CD4-positive, alpha-beta T cell treated with Interferon alpha-2 for 1 hour (primary cell): ENCODE measurements around the gene PCSK9.
"Not testable (repeated sequence)": the region's sequence is repeated elsewhere in the genome, so short reads cannot be mapped to it uniquely, and the experiment has no call there.

ENCODE experiments used
- DNase-seq, 2 donors: peaks; one replicate each; pipeline ENCODE4 v3.0.0-alpha.2; 2020 to 2022

The PCSK9 gene

GRCh38 chr1:55010194-55010886, 29.0 kb upstream of the PCSK9 start:
- DNase-seq = no peak

- DNase-seq = no peak
These were observed 28.5 kb upstream of the PCSK9 start for GRCh38 chr1:55010887-55011217.

DNA sequence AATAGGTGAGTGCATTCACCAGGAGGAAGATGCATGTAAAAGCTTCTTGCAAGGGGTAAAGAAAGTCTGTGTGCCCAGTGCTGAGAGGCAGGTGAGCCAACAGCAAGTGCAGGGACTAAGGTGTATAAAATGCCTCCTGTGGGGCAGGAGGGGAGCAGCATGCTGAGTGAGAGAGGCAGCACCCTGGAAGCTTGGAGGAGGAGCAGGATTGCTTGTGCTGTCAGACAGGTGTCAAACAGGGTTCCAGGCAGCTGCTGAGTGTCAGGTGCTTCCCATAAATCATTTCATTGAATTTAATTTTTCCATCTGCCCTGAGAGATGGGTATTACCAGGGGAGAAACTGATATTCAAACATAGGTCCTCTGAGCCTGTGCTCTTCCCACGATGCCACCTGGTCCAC, 26.7 kb upstream of the PCSK9 start:
- DNase-seq = no peak

DNA sequence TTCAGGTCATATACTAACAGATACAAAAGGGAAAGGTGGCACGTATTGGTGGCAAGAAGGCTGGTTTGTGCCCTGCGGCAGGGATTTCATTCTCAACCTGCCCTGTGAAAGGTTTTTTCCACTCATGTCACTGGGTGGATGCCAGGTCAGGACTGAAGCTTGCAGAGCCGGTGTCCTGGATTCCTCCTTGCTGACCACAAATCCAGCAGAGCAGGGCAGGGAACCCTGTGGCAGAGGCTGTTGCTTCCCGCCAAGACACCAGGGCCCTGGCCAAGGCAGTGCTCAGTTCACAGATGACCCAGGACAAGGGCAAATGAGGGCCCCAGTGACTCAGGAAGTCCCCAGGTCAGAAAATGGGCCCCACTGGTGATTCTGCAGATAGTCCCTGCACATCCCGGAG, 24.2 kb upstream of the PCSK9 start:
- DNase-seq = no peak

- DNase-seq = no peak
These were observed 23.4 kb upstream of the PCSK9 start for GRCh38 chr1:55015731-55016620.

GRCh38 chr1:55018395-55018794, 21.0 kb upstream of the PCSK9 start:
- DNase-seq = no peak

DNA sequence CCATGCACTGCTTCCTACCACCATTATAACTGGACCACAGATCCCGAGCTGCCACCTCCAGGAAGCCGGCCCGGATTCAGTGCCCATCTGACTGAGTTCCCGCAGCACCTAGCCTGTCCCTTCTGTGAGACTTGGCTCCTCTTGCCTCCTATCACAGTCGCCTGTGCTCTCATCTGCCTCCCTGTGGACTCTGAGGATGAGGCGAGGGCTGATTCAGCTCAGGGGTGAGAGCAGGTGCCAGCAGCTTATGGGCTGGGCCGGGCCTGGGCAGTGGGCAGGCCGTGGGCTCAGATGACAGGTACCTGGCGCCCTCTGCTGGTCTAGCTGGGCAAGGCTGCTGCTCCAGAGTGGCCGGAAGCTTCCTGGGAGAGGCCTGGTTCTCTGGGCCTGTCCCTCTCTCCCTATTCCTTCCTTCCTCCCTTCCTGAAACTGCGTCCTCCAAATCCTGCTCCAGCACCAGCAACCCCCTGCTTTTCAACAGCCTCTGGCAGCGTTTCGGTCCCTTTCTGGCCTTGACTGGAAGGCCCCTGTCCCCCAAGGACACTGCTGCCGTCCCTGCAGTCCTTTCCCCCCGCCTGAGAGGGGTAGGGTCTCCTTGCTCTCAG, 17.3 kb upstream of the PCSK9 start:
- DNase-seq = peak; percentile 58 to 60

DNA sequence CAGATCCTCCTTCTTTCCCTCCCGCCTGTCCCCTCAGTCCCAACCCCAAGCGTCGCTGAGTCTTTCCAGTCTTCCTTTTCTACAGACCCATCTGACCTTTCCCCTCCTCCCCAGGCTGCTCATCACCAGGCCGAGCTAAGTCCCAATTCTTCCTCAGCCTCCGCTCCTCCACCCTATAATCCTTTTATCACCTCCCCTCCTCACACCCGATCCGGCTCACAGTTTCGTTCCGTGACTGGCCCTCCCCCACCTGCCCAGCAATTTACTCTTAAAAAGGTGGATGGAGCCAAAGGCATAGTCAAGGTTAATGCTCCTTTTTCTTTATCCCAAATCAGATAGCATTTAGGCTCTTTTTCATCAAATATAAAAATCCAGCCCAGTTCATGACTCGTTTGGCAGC, 15.2 kb upstream of the PCSK9 start:
- DNase-seq = not testable (repeated sequence)

DNA sequence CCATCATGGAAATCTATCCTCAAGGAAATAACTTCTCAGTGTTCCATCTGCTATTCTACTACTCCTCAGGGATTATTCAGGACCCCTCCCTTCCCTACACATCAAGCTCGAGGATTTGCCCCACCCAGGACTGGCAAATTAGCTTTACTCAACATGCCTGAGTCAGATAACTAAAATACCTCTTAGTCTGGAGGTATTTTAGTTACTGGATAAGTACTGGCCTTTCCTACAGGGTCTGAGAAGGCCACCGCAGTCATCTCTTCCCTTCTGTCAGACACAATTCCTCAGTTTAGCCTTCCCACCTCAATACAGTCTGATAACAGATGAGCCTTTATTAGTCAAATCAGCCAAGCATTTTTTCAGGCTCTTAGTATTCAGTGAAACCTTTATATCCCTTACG, 12.7 kb upstream of the PCSK9 start:
- not testable (repeated sequence) for DNase-seq

- DNase-seq = not testable (repeated sequence)
These were observed 8.2 kb upstream of the PCSK9 start for GRCh38 chr1:55031098-55031497.

GRCh38 chr1:55033265-55033614, 6.1 kb upstream of the PCSK9 start:
- no peak for DNase-seq

GRCh38 chr1:55034476-55035133, 4.7 kb upstream of the PCSK9 start:
- DNase-seq = no peak

- DNase-seq = no peak
These were observed 3.4 kb upstream of the PCSK9 start for GRCh38 chr1:55035904-55036303.

GRCh38 chr1:55037733-55038551, 1.4 kb upstream of the PCSK9 start:
- DNase-seq = no peak

DNA sequence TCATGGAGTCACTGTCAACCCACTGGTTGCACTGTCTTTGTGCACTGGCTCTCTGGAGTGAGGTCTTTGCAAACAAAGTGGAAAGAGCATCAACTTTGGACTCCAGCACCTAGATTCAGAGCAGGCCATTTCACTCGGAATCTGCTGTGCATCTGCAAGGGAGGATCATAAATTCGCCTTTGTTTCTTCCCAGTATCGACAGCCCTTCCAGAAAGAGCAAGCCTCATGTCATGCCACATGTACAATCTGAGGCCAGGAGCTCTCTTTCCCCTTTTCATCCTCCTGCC, 853 bp upstream of the PCSK9 start:
- DNase-seq = no peak

- DNase-seq = no peak
These were observed 390 bp upstream of the PCSK9 start for GRCh38 chr1:55038974-55039341.

GRCh38 chr1:55040083-55040932, 960 bp downstream of the PCSK9 start:
- no peak for DNase-seq

DNA sequence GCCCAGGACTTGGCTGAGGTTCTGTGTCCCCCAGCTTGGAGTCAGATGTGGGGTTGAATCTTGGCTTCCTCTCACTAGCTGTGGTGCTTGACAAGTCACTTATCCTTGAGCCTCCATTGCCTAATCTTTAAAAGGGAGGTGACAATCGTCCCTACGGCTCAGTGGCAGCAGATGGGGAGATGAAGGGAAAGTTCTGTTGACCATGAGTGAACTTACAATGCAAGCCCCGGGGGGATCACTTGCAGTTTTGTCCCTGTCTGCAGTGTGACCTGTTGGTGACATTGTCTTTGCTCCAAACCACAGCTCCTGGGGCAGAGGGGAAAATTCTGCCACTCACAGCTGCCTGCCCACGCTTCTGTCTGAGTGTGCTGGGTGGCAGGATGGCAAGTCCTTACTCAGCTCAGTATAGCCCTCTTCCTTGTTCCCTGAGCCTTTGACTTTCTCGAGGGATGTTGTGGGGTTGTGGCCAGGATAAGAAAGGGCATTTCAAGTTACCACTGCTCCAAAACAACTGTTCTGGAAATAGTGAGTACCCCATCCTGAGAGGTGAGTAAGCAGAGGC, 1.7 kb downstream of the PCSK9 start:
- no peak for DNase-seq

- DNase-seq = no peak
These were observed 2.3 kb downstream of the PCSK9 start for GRCh38 chr1:55041613-55042012.

DNA sequence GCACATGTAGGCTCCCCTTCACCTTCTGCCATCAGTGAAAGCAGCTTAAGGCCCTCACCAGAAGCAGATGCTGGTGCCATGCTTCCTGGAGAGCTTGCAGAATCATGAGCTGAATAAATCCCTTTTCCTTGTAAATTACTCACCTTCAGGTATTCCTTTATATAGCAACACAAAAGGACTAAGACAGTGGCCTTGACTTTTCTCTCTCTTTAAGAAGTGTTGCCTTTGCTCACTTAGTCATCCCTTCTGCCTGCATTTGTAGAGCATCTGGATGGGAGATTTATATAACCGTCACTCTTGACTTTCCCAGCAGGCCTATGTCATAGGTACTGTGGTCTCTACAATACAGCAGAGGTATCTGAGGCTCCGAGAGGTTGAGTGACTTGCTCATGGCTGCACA, 3.7 kb downstream of the PCSK9 start:
- DNase-seq = no peak

- DNase-seq = no peak
These were observed 4.4 kb downstream of the PCSK9 start for GRCh38 chr1:55043726-55044125.
